ENCODE results near the gene PLAC8L1. TPM values are rescaled to one million over a fixed set of nuclear protein-coding genes. Genes with fewer than 3 reads are reported as not detected.

The PLAC8L1 gene
- total and polyA plus RNA-seq, 2 of the 4 experiments (the other 2 are of a cell fraction) = 0.27 TPM; not detected in 1

DNA sequence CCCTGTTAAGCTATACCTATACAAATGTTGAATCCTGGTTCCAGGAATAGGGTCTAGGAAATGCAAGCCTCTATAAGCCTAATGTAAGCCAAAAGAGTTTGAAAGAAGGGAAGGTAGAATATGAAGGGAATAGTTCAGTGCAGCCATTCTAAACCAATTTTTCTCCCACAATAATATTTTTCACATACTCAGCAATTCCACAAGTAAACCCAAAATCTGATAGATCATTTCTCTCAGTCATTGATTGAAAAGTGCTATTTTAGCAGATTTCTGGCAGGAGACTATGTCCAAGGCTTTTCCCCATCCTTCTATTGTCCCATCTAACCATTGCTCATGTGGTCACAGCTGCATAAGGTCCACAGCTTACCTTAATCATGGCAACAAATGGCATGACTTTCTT, 20.7 kb upstream of the PLAC8L1 start:
- Histone ChIP-seq H3K9ac (ENCODE audit: low read depth, low read length) (no peak overlapping the region), H3K79me1 (ENCODE audit: low read depth in 1 of 2, low read length in 2 of 2) (peaks cover 0 to 8% of the 10 kb centered on the region in 2 experiments; a peak in 1 of 4 replicates), H2AK5ac (ENCODE audit: low read depth, low read length) (no peak overlapping the region), H4K5ac (ENCODE audit: low read depth, low read length) (no peak overlapping the region), H3K18ac (ENCODE audit: low read depth, low read length) (no peak overlapping the region), H3K56ac (ENCODE audit: extremely low read depth, insufficient read depth, low read length) (no peak overlapping the region), H2AFZ (replicated peaks; ENCODE audit: low read length, poor library complexity) (no peak overlapping the region), H3K9me1 (ENCODE audit: insufficient read depth, low read length) (no peaks in the 10 kb centered on the region), H2BK120ac (ENCODE audit: low read depth, low read length) (no peak overlapping the region), H4K20me1 (ENCODE audit: insufficient read depth, low read length) (no peaks in the 10 kb centered on the region), H2BK5ac (ENCODE audit: low read depth, low read length, poor library complexity, severe bottlenecking) (no peak overlapping the region), H2BK15ac (ENCODE audit: low read depth, low read length) (no peak overlapping the region), H3K9me3 (ENCODE audit: control insufficient read depth, insufficient read depth, low read length) (peaks cover 2% of the 10 kb centered on the region; the same call in 1 of the 2 replicates), H3K4me1 (ENCODE audit: control insufficient read depth, insufficient read depth, low read length) (no peaks in the 10 kb centered on the region), H3K4me2 (ENCODE audit: low read depth, low read length) (no peak overlapping the region), H3K27me3 (ENCODE audit: control insufficient read depth, insufficient read depth, low read length) (no peaks in the 10 kb centered on the region), H3K23ac (ENCODE audit: low read depth, low read length) (no peak overlapping the region), H4K8ac (ENCODE audit: low read depth in 2 of 2, low read length in 2 of 2) (no peak overlapping the region), H2AK9ac (replicated peaks; ENCODE audit: low read depth, low read length, poor library complexity) (no peak overlapping the region), H3K27ac (ENCODE audit: insufficient read depth, low read length) (no peak overlapping the region), H3K4ac (ENCODE audit: low read depth, low read length) (no peak overlapping the region), H3K4me3 (ENCODE audit: insufficient read depth, low read depth, low read length) (no peak overlapping the region), H4K91ac (ENCODE audit: insufficient read depth, low read depth, low read length) (no peak overlapping the region), H3K36me3 (ENCODE audit: control insufficient read depth, insufficient read depth, low read length) (peaks cover 16% of the 10 kb centered on the region), H3K14ac (replicated peaks; ENCODE audit: low read depth, low read length) (no peak overlapping the region), H2BK20ac (ENCODE audit: low read depth, low read length) (no peak overlapping the region)
- ATAC-seq (ENCODE audit: low read depth) (no peak), DNase-seq (no peak)
- ChIA-PET POLR2A (ENCODE audit: unreplicated experiment) (no interaction called here), CTCF (no interaction called here)
- BruUV-seq (replicated peaks) = no TSS peak
- intact Hi-C loops (cut with micrococcal nuclease) (loop anchor here (10.0 kb wide), 1 partner anchor 1921 kb away; no protein-coding TSS in a partner anchor), dilution Hi-C loops (cut with HindIII; ENCODE audit: low sequenced_read_pairs, unreplicated experiment) (no loop called here), in situ Hi-C loops (cut with MboI; ENCODE audit: low sequenced_read_pairs) (loop anchor here (25.0 kb wide), 1 partner anchor 311 kb away; the partner anchor contains the start of gene TCERG1)
- TF ChIP-seq RFX5 (IDR thresholded peaks at IDR 0.05; ENCODE audit: low read depth, low read length) = no peak
- TF ChIP-seq MAZ (IDR thresholded peaks at IDR 0.05; ENCODE audit: borderline replicate concordance, low read depth, low read length) = no peak
- no peak for TF ChIP-seq CEBPB (IDR thresholded peaks at IDR 0.05; ENCODE audit: low read depth, low read length)
- no peak for TF ChIP-seq NFE2L2 (IDR thresholded peaks at IDR 0.05; ENCODE audit: low read depth, low read length)
- no peak for TF ChIP-seq POLR2A (IDR thresholded peaks at IDR 0.05; ENCODE audit: low read depth, low read length)
- TF ChIP-seq MAFK (IDR thresholded peaks at IDR 0.05; ENCODE audit: low read depth, low read length) = peak; percentile 74
- TF ChIP-seq, protein P1, sequence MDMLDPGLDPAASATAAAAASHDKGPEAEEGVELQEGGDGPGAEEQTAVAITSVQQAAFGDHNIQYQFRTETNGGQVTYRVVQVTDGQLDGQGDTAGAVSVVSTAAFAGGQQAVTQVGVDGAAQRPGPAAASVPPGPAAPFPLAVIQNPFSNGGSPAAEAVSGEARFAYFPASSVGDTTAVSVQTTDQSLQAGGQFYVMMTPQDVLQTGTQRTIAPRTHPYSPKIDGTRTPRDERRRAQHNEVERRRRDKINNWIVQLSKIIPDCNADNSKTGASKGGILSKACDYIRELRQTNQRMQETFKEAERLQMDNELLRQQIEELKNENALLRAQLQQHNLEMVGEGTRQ (IDR thresholded peaks at IDR 0.05; ENCODE audit: low read depth, low read length) = no peak
- TF ChIP-seq, protein P2, sequence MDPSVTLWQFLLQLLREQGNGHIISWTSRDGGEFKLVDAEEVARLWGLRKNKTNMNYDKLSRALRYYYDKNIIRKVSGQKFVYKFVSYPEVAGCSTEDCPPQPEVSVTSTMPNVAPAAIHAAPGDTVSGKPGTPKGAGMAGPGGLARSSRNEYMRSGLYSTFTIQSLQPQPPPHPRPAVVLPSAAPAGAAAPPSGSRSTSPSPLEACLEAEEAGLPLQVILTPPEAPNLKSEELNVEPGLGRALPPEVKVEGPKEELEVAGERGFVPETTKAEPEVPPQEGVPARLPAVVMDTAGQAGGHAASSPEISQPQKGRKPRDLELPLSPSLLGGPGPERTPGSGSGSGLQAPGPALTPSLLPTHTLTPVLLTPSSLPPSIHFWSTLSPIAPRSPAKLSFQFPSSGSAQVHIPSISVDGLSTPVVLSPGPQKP (IDR thresholded peaks at IDR 0.05; ENCODE audit: borderline replicate concordance, low read depth, low read length) = no peak

Measured in IMR-90 (cell line).